CD8-positive, alpha-beta memory T cell (primary cell): ENCODE measurements around the gene DUS1L. TPM values are rescaled to one million over a fixed set of nuclear protein-coding genes. Genes with fewer than 3 reads are reported as not detected.

Source experiments
- CTCF ChIA-PET: fragments of 350-600 bp; sonication (Branson Sonifier 250); formaldehyde crosslinking; loops from one replicate; lab custom pipeline; 2021; ENCODE audit warnings: antibody characterized with exemption; lab: Charles Lee
- POLR2A ChIA-PET: fragments of 350-600 bp; sonication (Branson Sonifier 250); formaldehyde crosslinking; loops from one replicate; lab custom pipeline; 2021; ENCODE audit warnings: antibody characterized with exemption; lab: Charles Lee
- DNase-seq, 5 donors: peaks; one replicate each; pipeline versions ENCODE4 v3.0.0 to v3.0.0-alpha.2; 2020 to 2022; ENCODE audit warnings: mixed read lengths in 1 of 5
- H3K27ac ChIP-seq: one replicate; pipeline ENCODE4 v1.7.0; 2013; ENCODE audit warnings: low read depth, mild to moderate bottlenecking, low read length, moderate library complexity
- H3K27me3 ChIP-seq: 2 replicates; pipeline ENCODE4 v1.7.0; 2013; ENCODE audit warnings: low read length, mild to moderate bottlenecking; ENCODE audit not compliant: insufficient read depth, poor library complexity, severe bottlenecking
- H3K36me3 ChIP-seq: 2 replicates; pipeline ENCODE4 v1.7.0; 2013; ENCODE audit warnings: mild to moderate bottlenecking, low read length, moderate library complexity; ENCODE audit not compliant: insufficient read depth
- H3K4me1 ChIP-seq: 2 replicates; pipeline ENCODE4 v1.7.0; 2013; ENCODE audit warnings: mild to moderate bottlenecking, low read length, moderate library complexity; ENCODE audit not compliant: insufficient read depth
- H3K4me3 ChIP-seq: 2 replicates; pipeline ENCODE4 v1.7.0; 2013; ENCODE audit warnings: mild to moderate bottlenecking, low read length
- H3K9me3 ChIP-seq: 2 replicates; pipeline ENCODE4 v1.7.0; 2013; ENCODE audit warnings: mild to moderate bottlenecking, low read length
- H3K27ac Mint-ChIP-seq, 8 donors: one replicate each; pipeline ENCODE4 v1.8.0; 2020 to 2021; ENCODE audit warnings: mixed read lengths in 8 of 8, mild to moderate bottlenecking in 6 of 8, inconsistent platforms in 3 of 8, moderate library complexity in 3 of 8
- H3K27me3 Mint-ChIP-seq, 2 donors: one replicate each; pipeline ENCODE4 v1.8.0; 2020 to 2021; ENCODE audit warnings: mixed read lengths in 2 of 2, mild to moderate bottlenecking in 1 of 2, moderate library complexity in 1 of 2
- H3K36me3 Mint-ChIP-seq, 3 donors: one replicate each; pipeline ENCODE4 v1.8.0; 2020 to 2021; ENCODE audit warnings: mixed read lengths in 3 of 3, inconsistent platforms in 1 of 3, mild to moderate bottlenecking in 1 of 3
- H3K4me1 Mint-ChIP-seq, 3 donors: one replicate each; pipeline ENCODE4 v1.8.0; 2020 to 2021; ENCODE audit warnings: mixed read lengths in 3 of 3, inconsistent platforms in 1 of 3, mild to moderate bottlenecking in 1 of 3
- H3K4me3 Mint-ChIP-seq, 7 donors: one replicate each; pipeline ENCODE4 v1.8.0; 2020 to 2021; ENCODE audit warnings: mixed read lengths in 7 of 7, mild to moderate bottlenecking in 6 of 7, moderate library complexity in 4 of 7, inconsistent platforms in 2 of 7
- H3K9me3 Mint-ChIP-seq, 5 donors: one replicate each; pipeline ENCODE4 v1.8.0; 2020 to 2022; ENCODE audit warnings: mixed read lengths in 5 of 5, mild to moderate bottlenecking in 3 of 5, moderate library complexity in 2 of 5, inconsistent platforms in 1 of 5
- polyA plus RNA-seq: library from polyadenylated mRNA; unstranded; fragments of 300-500 nt; fragmentation: Illumina TruSeq; gene quantifications from one replicate; pipeline ENCODE4 v1.2.3, GENCODE V29; 2021
- total RNA-seq, 2 experiments: library from RNA; stranded (reverse); gene quantifications; one replicate each; pipeline ENCODE4 v1.2.3, GENCODE V29; 2021

DUS1L gene
- total and polyA plus RNA-seq, 3 experiments from 2014 or later: 142 to 210 (median 206) TPM

GRCh38 chr17:82047914-82048570 lies 17.6 kb downstream of the DUS1L start:
- CTCF ChIA-PET: interaction anchor here (1.4 kb wide), 1 partner anchor 10 kb away, joined by 3 read pairs; the partner anchor contains the start of gene DCXR
- POLR2A ChIA-PET: no interaction called here

GRCh38 chr17:82047379-82047778 lies 18.2 kb downstream of the DUS1L start:
- Histone ChIP-seq H3K27ac (no peak overlapping the region), H3K4me3 (no peak overlapping the region), H3K27me3 (no peaks in the 10 kb centered on the region), H3K4me1 (peaks cover 13% of the 10 kb centered on the region), H3K9me3 (no peaks in the 10 kb centered on the region), H3K36me3 (no peaks in the 10 kb centered on the region)
- POLR2A ChIA-PET: no interaction called here
- no peaks in the 10 kb centered on the region for H3K27me3 Mint-ChIP-seq
- H3K4me1 Mint-ChIP-seq: peaks cover 0 to 13% (median 10%) of the 10 kb centered on the region in 3 donors
- peak overlapping the region in 1 of 8 donors; percentile 43 for H3K27ac Mint-ChIP-seq
- peak overlapping the region in 3 of 7 donors; percentile 45 to 74 (median 73) for H3K4me3 Mint-ChIP-seq
- H3K36me3 Mint-ChIP-seq: peaks cover 0 to 17% (median 2%) of the 10 kb centered on the region in 3 donors
- CTCF ChIA-PET: interaction anchor here (1.4 kb wide), 1 partner anchor 10 kb away, joined by 3 read pairs; the partner anchor contains the start of gene DCXR
- no peaks in the 10 kb centered on the region for H3K9me3 Mint-ChIP-seq
- no peak for DNase-seq

More at GRCh38 chr17:82047914-82048570, 17.6 kb downstream of the DUS1L start:
- no peak overlapping the region for H3K4me3 ChIP-seq
- no peaks in the 10 kb centered on the region for H3K9me3 ChIP-seq
- H3K36me3 Mint-ChIP-seq: peaks cover 0 to 18% (median 2%) of the 10 kb centered on the region in 3 donors
- peaks cover 19% of the 10 kb centered on the region for H3K4me1 ChIP-seq
- H3K4me1 Mint-ChIP-seq: peaks cover 0 to 19% (median 13%) of the 10 kb centered on the region in 3 donors
- H3K27ac Mint-ChIP-seq: no peak overlapping the region
- no peaks in the 10 kb centered on the region for H3K27me3 ChIP-seq
- H3K9me3 Mint-ChIP-seq: no peaks in the 10 kb centered on the region
- no peaks in the 10 kb centered on the region for H3K36me3 ChIP-seq
- DNase-seq: no peak
- no peak overlapping the region for H3K27ac ChIP-seq
- H3K4me3 Mint-ChIP-seq: peak overlapping the region in 3 of 7 donors; percentile 25 to 74 (median 45)
- no peaks in the 10 kb centered on the region for H3K27me3 Mint-ChIP-seq

- peak overlapping the region in 1 of 8 donors; percentile 39 for H3K27ac Mint-ChIP-seq
- peak overlapping the region in 1 of 7 donors; percentile 74 for H3K4me3 Mint-ChIP-seq
- no peak for DNase-seq
- H3K9me3 Mint-ChIP-seq: no peaks in the 10 kb centered on the region
- no peaks in the 10 kb centered on the region for H3K27me3 ChIP-seq
- H3K27me3 Mint-ChIP-seq: no peaks in the 10 kb centered on the region
- peaks cover 0 to 13% (median 10%) of the 10 kb centered on the region in 3 donors for H3K4me1 Mint-ChIP-seq
- no peaks in the 10 kb centered on the region for H3K36me3 ChIP-seq
- H3K4me3 ChIP-seq: no peak overlapping the region
- ChIA-PET CTCF (interaction anchor here (1.4 kb wide), 1 partner anchor 9 kb away, joined by 3 read pairs; the partner anchor contains the start of gene DCXR), POLR2A (no interaction called here)
- no peaks in the 10 kb centered on the region for H3K9me3 ChIP-seq
- no peak overlapping the region for H3K27ac ChIP-seq
- H3K4me1 ChIP-seq: peaks cover 11% of the 10 kb centered on the region
- H3K36me3 Mint-ChIP-seq: peaks cover 0 to 17% (median 2%) of the 10 kb centered on the region in 3 donors
Measured at GRCh38 chr17:82046903-82047302, 18.7 kb downstream of the DUS1L start.

- DNase-seq: no peak
- H3K9me3 Mint-ChIP-seq: no peaks in the 10 kb centered on the region
- Histone ChIP-seq H3K4me1 (peaks cover 11% of the 10 kb centered on the region), H3K4me3 (no peak overlapping the region), H3K9me3 (no peaks in the 10 kb centered on the region), H3K36me3 (no peaks in the 10 kb centered on the region), H3K27me3 (no peaks in the 10 kb centered on the region), H3K27ac (no peak overlapping the region)
- ChIA-PET CTCF (no interaction called here), POLR2A (no interaction called here)
- H3K4me1 Mint-ChIP-seq: peaks cover 0 to 13% (median 10%) of the 10 kb centered on the region in 3 donors
- no peak overlapping the region for H3K27ac Mint-ChIP-seq
- H3K36me3 Mint-ChIP-seq: peaks cover 0 to 17% (median 2%) of the 10 kb centered on the region in 3 donors
- peak overlapping the region in 1 of 7 donors; percentile 74 for H3K4me3 Mint-ChIP-seq
- H3K27me3 Mint-ChIP-seq: no peaks in the 10 kb centered on the region
Measured at GRCh38 chr17:82045936-82046484, 19.6 kb downstream of the DUS1L start.

GRCh38 chr17:82043507-82043906 lies 22.1 kb downstream of the DUS1L start:
- POLR2A ChIA-PET: no interaction called here
- Histone ChIP-seq H3K4me3 (no peak overlapping the region), H3K36me3 (no peaks in the 10 kb centered on the region), H3K27me3 (no peaks in the 10 kb centered on the region), H3K4me1 (no peaks in the 10 kb centered on the region), H3K27ac (no peak overlapping the region), H3K9me3 (no peaks in the 10 kb centered on the region)
- DNase-seq: no peak
- H3K27me3 Mint-ChIP-seq: no peaks in the 10 kb centered on the region
- peaks cover 3 to 6% (median 5%) of the 10 kb centered on the region in 3 donors for H3K4me1 Mint-ChIP-seq
- no peaks in the 10 kb centered on the region for H3K9me3 Mint-ChIP-seq
- no peak overlapping the region for H3K27ac Mint-ChIP-seq
- peaks cover 0 to 13% (median 2%) of the 10 kb centered on the region in 3 donors for H3K36me3 Mint-ChIP-seq
- H3K4me3 Mint-ChIP-seq: no peak overlapping the region
- CTCF ChIA-PET: no interaction called here

GRCh38 chr17:82042649-82043048 lies 23.0 kb downstream of the DUS1L start:
- no peak overlapping the region for H3K4me3 ChIP-seq
- DNase-seq: no peak
- H3K36me3 ChIP-seq: no peaks in the 10 kb centered on the region
- Mint-ChIP-seq H3K9me3 (no peaks in the 10 kb centered on the region), H3K4me1 (peaks cover 8 to 10% (median 9%) of the 10 kb centered on the region in 3 donors), H3K36me3 (peaks cover 0 to 10% (median 2%) of the 10 kb centered on the region in 3 donors), H3K27me3 (no peaks in the 10 kb centered on the region), H3K4me3 (peak overlapping the region in 1 of 7 donors; percentile 49), H3K27ac (no peak overlapping the region)
- no peaks in the 10 kb centered on the region for H3K27me3 ChIP-seq
- H3K9me3 ChIP-seq: no peaks in the 10 kb centered on the region
- H3K4me1 ChIP-seq: peaks cover 4% of the 10 kb centered on the region
- no peak overlapping the region for H3K27ac ChIP-seq
- CTCF ChIA-PET: no interaction called here
- POLR2A ChIA-PET: no interaction called here

- Mint-ChIP-seq H3K4me3 (no peak overlapping the region), H3K27ac (peak overlapping the region in 1 of 8 donors; percentile 61), H3K9me3 (no peaks in the 10 kb centered on the region), H3K36me3 (peaks cover 0 to 1% (median 0%) of the 10 kb centered on the region in 3 donors), H3K27me3 (no peaks in the 10 kb centered on the region), H3K4me1 (peaks cover 8 to 14% (median 12%) of the 10 kb centered on the region in 3 donors)
- POLR2A ChIA-PET: no interaction called here
- Histone ChIP-seq H3K4me1 (peaks cover 11% of the 10 kb centered on the region), H3K27me3 (no peaks in the 10 kb centered on the region), H3K9me3 (no peaks in the 10 kb centered on the region), H3K27ac (no peak overlapping the region), H3K36me3 (no peaks in the 10 kb centered on the region), H3K4me3 (no peak overlapping the region)
- CTCF ChIA-PET: interaction anchor here (1.6 kb wide), 1 partner anchor 11 kb away, joined by 6 read pairs; no protein-coding TSS in a partner anchor
- DNase-seq: no peak
Measured at GRCh38 chr17:82041144-82041814, 24.3 kb downstream of the DUS1L start.
